Heart left ventricle (tissue), 16 donors: ENCODE results near the gene GPRC5A. TPM values are rescaled to one million over a fixed set of nuclear protein-coding genes. Genes with fewer than 3 reads are reported as not detected.

ENCODE experiments used
- ATAC-seq, 4 donors: fragments of 200-7000 bp; cut with Tn5 transposase; one replicate each; pipeline ENCODE4 v1.9.1; 2020 to 2022; ENCODE audit warnings: moderate library complexity in 4 of 4, mild to moderate bottlenecking in 3 of 4, moderate number of reproducible peaks in 1 of 4
- DNase-seq, 5 donors: peaks; one replicate each; pipeline ENCODE4 v3.0.0-alpha.2; 2020
- H3K27ac ChIP-seq, 12 donors: fragments of 200-600 bp; sonication (generic) in 4 of 12; one replicate each; pipeline versions ENCODE4 v1.5.0 to v1.8.0; 2016 to 2022; ENCODE audit warnings: mild to moderate bottlenecking in 2 of 12
- H3K27me3 ChIP-seq, 9 donors: fragments of 200-600 bp; sonication (generic) in 2 of 9; one replicate each; pipeline versions ENCODE4 v1.5.1 to v1.8.0; 2016 to 2022; ENCODE audit warnings: mild to moderate bottlenecking in 3 of 9
- H3K36me3 ChIP-seq, 9 donors: fragments of 200-600 bp; sonication (generic) in 2 of 9; one replicate each; pipeline versions ENCODE4 v1.5.0 to v1.8.0; 2018 to 2022; ENCODE audit warnings: mild to moderate bottlenecking in 2 of 9
- H3K4me1 ChIP-seq, 12 donors: fragments of 200-600 bp; sonication (generic) in 4 of 12; one replicate each; pipeline versions ENCODE4 v1.5.0 to v1.8.0; 2016 to 2022; ENCODE audit warnings: mild to moderate bottlenecking in 3 of 12
- H3K4me3 ChIP-seq, 12 donors: fragments of 200-600 bp; sonication (generic) in 4 of 12; one replicate each; pipeline versions ENCODE4 v1.5.0 to v1.8.0; 2017 to 2022; ENCODE audit warnings: mild to moderate bottlenecking in 9 of 12, moderate library complexity in 4 of 12
- H3K9me3 ChIP-seq, 12 donors: fragments of 200-600 bp; sonication (generic) in 4 of 12; one replicate each; pipeline versions ENCODE4 v1.5.0 to v1.8.0; 2016 to 2022; ENCODE audit warnings: mild to moderate bottlenecking in 1 of 12
- CTCF ChIP-seq, 12 donors: fragments of 200-600 bp; sonication (generic) in 4 of 12; IDR thresholded peaks; one replicate each; pipeline versions ENCODE4 v1.5.0 to v1.8.0; 2018 to 2022; ENCODE audit warnings: antibody characterized with exemption in 12 of 12, mild to moderate bottlenecking in 5 of 12
- POLR2A ChIP-seq, 2 donors: fragments of 450-650 bp; IDR thresholded peaks; one replicate each; pipeline ENCODE4 v1.6.1; 2017; ENCODE audit warnings: antibody characterized with exemption in 2 of 2, mild to moderate bottlenecking in 2 of 2, moderate library complexity in 2 of 2
- WGBS, 4 donors: extraction: QIAGEN DNeasy Blood & Tissue Kit in 2 of 4; methylation state at CpG; one replicate each; pipeline versions ENCODE4 v1.1.5 to v1.1.7; 2013 to 2018; 5-methylcytosine and 5-hydroxymethylcytosine counted together
- intact Hi-C, 10 donors: fragments of 100-400 bp; cut with DNase I; formaldehyde crosslinking; loops; one replicate each; pipeline versions ENCODE4 v1.11.1 to v1.14.2; 2022
- polyA plus RNA-seq, 2 donors: library from polyadenylated mRNA; stranded (reverse); fragments of 200-250 nt; gene quantifications; one replicate each; pipeline ENCODE4 v1.2.3, GENCODE V29; 2013
- total RNA-seq, 9 donors: library from RNA; depleted of rRNA in 2 of 9; stranded (reverse); fragments of >200 nt in 2 of 9; fragmentation: NEBNext Ultra II Directional in 3 of 9; extraction: Animal tissue kit (Norgen Biotek cat#: 25700) in 3 of 9; gene quantifications; one replicate each; pipeline versions ENCODE4 v1.1.0 to v1.2.4, GENCODE V29; 2016 to 2023
- donor health status: ischemic (EF 13 %, LVEDD 7.1; RV severe dilation, severe dysfunction).
- donor health status: healthy with polysubstance abuse.
- donor health status: DM: no; HTN: yes; CAD: no.
- donor health status: DM: no; HTN: no; CAD: no.
- donor health status: ischemic (EF 25% LVEDD 6.9; RV normal size, moderate dysfunction).
- donor health status: ischemic (EF 25% LVEDD 5.7; RV mildly dilated, moderate dysfunction).
- donor health status: healthy.
- donor health status: DM: yes; HTN: yes; CAD: no.
- donor health status: ischemic (EF 35%, LVEDD 5.7; RV mildly dilated, moderate dysfunction).
- donor health status: nonischemic (EF 11% LVEDD 7.7; RV severe dilation, severe dysfunction).
- donor health status: DM: yes; HTN: yes; CAD: no.
- donor health status: PGD.
- donor health status: ischemic (EF 29% LVEDD 5.4; RV normal size, mild dysfunction).
- donor health status: nonischemic (EF 23%, LVEDD 6.1; RV moderate dilation, normal function).

The GPRC5A gene
- total and polyA plus RNA-seq, 11 donors = 0.27 to 5.3 (median 1.2) TPM

- no peak for DNase-seq
These were observed 31.7 kb upstream of the GPRC5A start for GRCh38 chr12:12859690-12860089.

GRCh38 chr12:12864243-12864642, 27.1 kb upstream of the GPRC5A start:
- H3K36me3 ChIP-seq = no peaks in the 10 kb centered on the region
- no peak for DNase-seq
- no peaks in the 10 kb centered on the region for H3K4me1 ChIP-seq
- H3K4me3 ChIP-seq = no peak overlapping the region
- no peaks in the 10 kb centered on the region for H3K27me3 ChIP-seq
- intact Hi-C loops = no loop called here
- no peak for ATAC-seq
- no peaks in the 10 kb centered on the region for H3K9me3 ChIP-seq
- WGBS, 4 donors = 97 to 100% (median 98%) methylated on average over 2 of the region's 2 CpGs
- H3K27ac ChIP-seq = no peak overlapping the region
- TF ChIP-seq CTCF (IDR thresholded peaks at IDR 0.05) = no peak
- TF ChIP-seq POLR2A (IDR thresholded peaks at IDR 0.05) = no peak

More at GRCh38 chr12:12859690-12860089, 31.7 kb upstream of the GPRC5A start:
- 50 to 76% (median 70%) methylated on average over 1 of the region's 1 CpG for WGBS, 4 donors
- H3K9me3 ChIP-seq = no peaks in the 10 kb centered on the region
- H3K27me3 ChIP-seq = no peaks in the 10 kb centered on the region
- no peaks in the 10 kb centered on the region for H3K4me1 ChIP-seq
- TF ChIP-seq CTCF (IDR thresholded peaks at IDR 0.05) (no peak), POLR2A (IDR thresholded peaks at IDR 0.05) (no peak)
- H3K27ac ChIP-seq = no peak overlapping the region
- intact Hi-C loops = no loop called here
- no peak for ATAC-seq
- no peaks in the 10 kb centered on the region for H3K36me3 ChIP-seq
- no peak overlapping the region for H3K4me3 ChIP-seq

GRCh38 chr12:12868477-12869235, 22.7 kb upstream of the GPRC5A start:
- Histone ChIP-seq H3K27ac (no peak overlapping the region), H3K36me3 (no peaks in the 10 kb centered on the region), H3K4me3 (no peak overlapping the region), H3K4me1 (peaks cover 0 to under 1% (median 0%) of the 10 kb centered on the region in 12 donors), H3K27me3 (no peaks in the 10 kb centered on the region), H3K9me3 (no peaks in the 10 kb centered on the region)
- no peak for DNase-seq
- intact Hi-C loops = no loop called here
- 51 to 95% (median 91%) methylated on average over 3 of the region's 3 CpGs for WGBS, 4 donors
- no peak for ATAC-seq
- no peak for TF ChIP-seq POLR2A (IDR thresholded peaks at IDR 0.05)
- TF ChIP-seq CTCF (IDR thresholded peaks at IDR 0.05) = no peak

GRCh38 chr12:12870465-12870864, 20.9 kb upstream of the GPRC5A start:
- no peaks in the 10 kb centered on the region for H3K9me3 ChIP-seq
- H3K27me3 ChIP-seq = no peaks in the 10 kb centered on the region
- 85 to 96% (median 94%) methylated on average over 7 of the region's 7 CpGs for WGBS, 4 donors
- no peak for TF ChIP-seq POLR2A (IDR thresholded peaks at IDR 0.05)
- TF ChIP-seq CTCF (IDR thresholded peaks at IDR 0.05) = no peak
- no peak overlapping the region for H3K4me3 ChIP-seq
- DNase-seq (no peak), ATAC-seq (no peak)
- no peaks in the 10 kb centered on the region for H3K36me3 ChIP-seq
- H3K27ac ChIP-seq = no peak overlapping the region
- intact Hi-C loops = no loop called here
- H3K4me1 ChIP-seq = peaks cover 0 to 8% (median 0%) of the 10 kb centered on the region in 12 donors
